ENCODE data around the gene CACHD1. TPM values are rescaled to one million over a fixed set of nuclear protein-coding genes. Genes with fewer than 3 reads are reported as not detected.
"Not testable (repeated sequence)": the region's sequence is repeated elsewhere in the genome, so short reads cannot be mapped to it uniquely, and the experiment has no call there.

Gene CACHD1
- polyA plus RNA-seq, 2 donors, result 1.6 to 2.9 TPM

DNA sequence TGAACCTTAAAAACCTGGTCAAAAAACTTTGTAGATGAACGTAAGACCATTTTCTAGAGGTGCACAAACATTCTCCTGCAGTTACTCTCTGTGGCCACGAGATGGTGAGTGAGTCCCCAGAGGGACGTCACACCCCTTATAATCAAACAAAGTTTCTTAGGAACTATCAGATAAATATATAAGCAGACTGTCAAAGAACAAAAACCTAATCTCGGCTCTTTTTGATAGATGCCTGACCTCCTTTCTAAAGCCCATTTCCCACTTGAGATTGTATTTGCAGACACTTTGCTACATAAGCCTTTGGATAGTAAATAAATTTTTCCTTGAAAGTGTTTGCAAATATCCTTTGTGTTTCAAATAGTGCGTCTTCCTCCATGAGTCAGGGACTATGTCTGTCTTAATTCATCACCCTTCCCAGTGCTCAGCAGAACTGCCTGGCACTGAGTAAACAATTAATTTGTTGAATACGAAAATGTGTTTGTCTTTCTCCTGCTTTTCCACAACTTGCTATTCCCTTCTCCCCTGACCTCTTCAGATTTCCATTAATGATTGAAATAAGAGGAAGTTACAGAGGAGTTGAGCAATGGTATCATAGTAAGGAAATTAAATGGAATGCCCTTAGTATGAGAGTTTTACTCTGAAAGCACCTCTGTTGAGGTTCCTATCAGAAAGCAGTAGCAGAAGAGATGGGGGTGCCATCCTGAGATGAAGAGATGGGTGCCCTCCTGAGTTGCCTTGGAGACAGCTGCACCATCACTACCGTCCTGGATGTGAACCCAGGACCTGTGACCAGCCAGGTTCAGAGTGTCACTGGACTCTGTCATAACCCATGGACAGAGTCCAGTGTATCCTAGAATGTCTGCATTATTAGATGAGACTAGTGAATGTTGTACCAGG, 217.1 kb downstream of the CACHD1 start:
- Histone ChIP-seq H3K4me1 (ENCODE audit: control insufficient read depth in 2 of 2, insufficient read depth in 2 of 2, low read length in 1 of 2) (no peaks in the 10 kb centered on the region), H3K27ac (ENCODE audit: low read depth in 2 of 2, low read length in 1 of 2) (no peak overlapping the region), H3K36me3 (ENCODE audit: control insufficient read depth in 2 of 2, insufficient read depth in 2 of 2, low read length in 1 of 2) (peaks cover 0 to 3% of the 10 kb centered on the region in 2 donors), H3K4me3 (ENCODE audit: low read depth in 1 of 2, low read length in 2 of 2) (no peak overlapping the region), H3K9me3 (ENCODE audit: control insufficient read depth in 2 of 2, insufficient read depth in 1 of 2, low read depth in 1 of 2, low read length in 1 of 2) (no peaks in the 10 kb centered on the region), H3K27me3 (ENCODE audit: control insufficient read depth in 1 of 2, insufficient read depth in 2 of 2, low read length in 2 of 2) (no peaks in the 10 kb centered on the region)
- 31 to 33% methylated on average over 7 of the region's 7 CpGs for WGBS, 2 donors

DNA sequence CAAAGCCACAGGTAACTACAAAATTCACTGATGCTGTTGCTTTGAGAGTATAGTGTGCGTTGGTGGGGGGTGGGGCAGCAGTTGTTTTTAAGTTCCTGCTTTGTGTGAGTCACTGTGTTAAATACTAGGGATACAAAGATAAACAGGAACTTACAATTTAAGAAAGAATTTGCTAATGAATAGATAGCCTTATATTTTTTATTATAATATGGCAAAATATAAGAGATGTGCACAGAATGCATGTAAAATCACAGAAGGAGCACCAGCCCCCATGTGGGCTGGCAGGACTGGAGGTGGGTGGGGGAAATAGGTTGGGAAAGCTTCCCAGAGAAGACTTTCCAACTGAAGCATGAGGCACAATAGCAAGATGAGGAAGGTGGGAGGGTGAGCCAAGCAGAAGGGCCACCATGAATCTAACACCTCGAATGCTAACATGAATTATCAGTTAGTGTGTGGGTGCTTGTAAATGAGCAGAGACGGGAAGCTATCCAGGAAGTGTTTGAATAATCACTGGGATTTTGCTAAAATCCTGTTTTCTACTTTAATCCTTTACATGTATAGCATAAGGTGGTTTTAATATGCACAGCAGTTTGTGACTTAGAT, 217.9 kb downstream of the CACHD1 start:
- Histone ChIP-seq H3K27ac (ENCODE audit: low read depth in 2 of 2, low read length in 1 of 2) (no peak overlapping the region), H3K9me3 (ENCODE audit: control insufficient read depth in 2 of 2, insufficient read depth in 1 of 2, low read depth in 1 of 2, low read length in 1 of 2) (no peaks in the 10 kb centered on the region), H3K4me1 (ENCODE audit: control insufficient read depth in 2 of 2, insufficient read depth in 2 of 2, low read length in 1 of 2) (no peaks in the 10 kb centered on the region), H3K36me3 (ENCODE audit: control insufficient read depth in 2 of 2, insufficient read depth in 2 of 2, low read length in 1 of 2) (no peaks in the 10 kb centered on the region), H3K27me3 (ENCODE audit: control insufficient read depth in 1 of 2, insufficient read depth in 2 of 2, low read length in 2 of 2) (no peaks in the 10 kb centered on the region), H3K4me3 (ENCODE audit: low read depth in 1 of 2, low read length in 2 of 2) (no peak overlapping the region)
- WGBS, 2 donors, result 64 to 65% methylated on average over 3 of the region's 3 CpGs

DNA sequence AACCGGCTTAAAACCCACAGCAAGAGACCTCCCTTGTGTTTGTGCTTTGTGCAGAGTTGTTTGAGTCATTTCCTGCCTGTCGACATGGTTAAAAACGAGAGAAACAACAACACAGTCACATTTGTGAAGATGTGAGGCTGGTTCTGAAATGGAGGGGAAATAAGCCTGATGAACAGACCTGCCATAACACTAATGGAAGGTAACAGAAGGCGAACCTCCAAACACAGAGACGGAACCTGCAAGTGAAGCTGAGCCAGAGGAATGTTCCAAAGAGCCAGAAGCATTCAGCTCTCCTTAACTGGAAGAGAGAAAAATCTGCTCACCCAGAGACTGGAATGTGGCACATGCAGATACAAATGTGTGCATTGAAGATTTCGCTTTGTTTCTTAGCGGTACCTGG, 221.7 kb downstream of the CACHD1 start:
- WGBS, 2 donors, result 63 to 64% methylated on average over 7 of the region's 7 CpGs
- Histone ChIP-seq H3K27ac (ENCODE audit: low read depth in 2 of 2, low read length in 1 of 2) (no peak overlapping the region), H3K36me3 (ENCODE audit: control insufficient read depth in 2 of 2, insufficient read depth in 2 of 2, low read length in 1 of 2) (no peaks in the 10 kb centered on the region), H3K4me3 (ENCODE audit: low read depth in 1 of 2, low read length in 2 of 2) (no peak overlapping the region), H3K27me3 (ENCODE audit: control insufficient read depth in 1 of 2, insufficient read depth in 2 of 2, low read length in 2 of 2) (no peaks in the 10 kb centered on the region), H3K4me1 (ENCODE audit: control insufficient read depth in 2 of 2, insufficient read depth in 2 of 2, low read length in 1 of 2) (no peaks in the 10 kb centered on the region), H3K9me3 (ENCODE audit: control insufficient read depth in 2 of 2, insufficient read depth in 1 of 2, low read depth in 1 of 2, low read length in 1 of 2) (no peaks in the 10 kb centered on the region)

DNA sequence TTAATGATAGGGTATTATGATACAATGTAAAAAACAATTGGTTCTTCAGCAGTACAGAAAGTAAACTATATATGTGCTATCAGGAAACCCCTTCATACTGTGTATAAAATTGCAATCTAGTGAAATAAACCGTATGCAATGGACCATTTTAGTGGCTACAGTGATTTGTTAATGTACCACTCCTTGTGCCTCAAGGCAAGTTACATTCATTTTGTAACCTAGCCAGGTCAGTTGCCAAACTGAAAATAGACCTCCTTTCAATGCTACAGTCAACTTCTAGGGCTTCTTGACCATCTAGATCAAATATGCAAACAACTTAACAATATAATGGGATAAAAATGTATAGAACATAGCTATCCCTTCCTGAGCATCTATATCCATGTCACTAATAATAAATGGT, 223.0 kb downstream of the CACHD1 start:
- Histone ChIP-seq H3K27me3 (ENCODE audit: control insufficient read depth in 1 of 2, insufficient read depth in 2 of 2, low read length in 2 of 2) (no peaks in the 10 kb centered on the region), H3K9me3 (ENCODE audit: control insufficient read depth in 2 of 2, insufficient read depth in 1 of 2, low read depth in 1 of 2, low read length in 1 of 2) (no peaks in the 10 kb centered on the region), H3K4me3 (ENCODE audit: low read depth in 1 of 2, low read length in 2 of 2) (no peak overlapping the region), H3K4me1 (ENCODE audit: control insufficient read depth in 2 of 2, insufficient read depth in 2 of 2, low read length in 1 of 2) (no peaks in the 10 kb centered on the region), H3K27ac (ENCODE audit: low read depth in 2 of 2, low read length in 1 of 2) (no peak overlapping the region), H3K36me3 (ENCODE audit: control insufficient read depth in 2 of 2, insufficient read depth in 2 of 2, low read length in 1 of 2) (no peaks in the 10 kb centered on the region)
- WGBS, 2 donors, result 0 to 18% methylated on average over 1 of the region's 1 CpG

DNA sequence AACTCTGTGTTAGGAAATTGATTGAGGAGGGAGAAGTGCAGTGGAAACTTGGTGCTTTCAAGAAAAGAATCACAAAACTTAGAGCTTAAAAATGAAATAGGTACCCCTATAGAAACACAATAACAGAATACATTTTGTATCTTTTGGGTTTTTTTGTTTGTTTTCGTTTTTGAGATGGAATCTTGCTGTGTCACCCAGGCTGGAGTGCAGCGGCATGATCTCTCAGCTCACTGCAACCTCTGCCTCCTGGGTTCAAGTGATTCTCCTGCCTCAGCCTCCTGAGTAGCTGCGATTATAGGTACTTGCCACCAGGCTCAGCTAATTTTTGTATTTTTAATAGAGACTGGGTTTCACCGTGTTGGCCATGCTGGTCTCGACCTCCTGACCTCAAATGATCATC, 223.5 kb downstream of the CACHD1 start:
- Histone ChIP-seq H3K27me3 (ENCODE audit: control insufficient read depth in 1 of 2, insufficient read depth in 2 of 2, low read length in 2 of 2) (no peaks in the 10 kb centered on the region), H3K9me3 (ENCODE audit: control insufficient read depth in 2 of 2, insufficient read depth in 1 of 2, low read depth in 1 of 2, low read length in 1 of 2) (no peaks in the 10 kb centered on the region)
- 84 to 85% methylated on average over 5 of the region's 5 CpGs for WGBS, 2 donors

DNA sequence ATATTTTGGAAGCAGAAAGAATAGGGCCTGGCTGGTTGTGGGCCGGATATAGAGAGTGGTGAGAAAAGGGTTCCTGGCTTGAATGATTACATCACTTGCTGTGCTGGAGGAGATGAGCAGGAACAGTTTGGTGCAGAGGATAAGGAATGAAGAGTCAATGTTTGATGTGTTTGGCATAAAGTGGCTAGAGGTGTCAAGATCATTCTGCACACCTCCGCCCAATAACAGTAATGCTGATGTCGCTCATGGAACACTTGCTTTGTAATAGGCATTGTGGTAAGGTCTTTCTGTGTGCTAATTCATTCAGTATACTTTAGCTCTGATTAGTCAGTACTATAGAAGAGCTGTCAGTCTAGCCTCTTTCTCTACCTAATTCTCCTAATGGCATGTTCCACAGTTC, 226.9 kb downstream of the CACHD1 start:
- Histone ChIP-seq H3K27ac (ENCODE audit: low read depth in 2 of 2, low read length in 1 of 2) (no peak overlapping the region), H3K9me3 (ENCODE audit: control insufficient read depth in 2 of 2, insufficient read depth in 1 of 2, low read depth in 1 of 2, low read length in 1 of 2) (no peaks in the 10 kb centered on the region), H3K27me3 (ENCODE audit: control insufficient read depth in 1 of 2, insufficient read depth in 2 of 2, low read length in 2 of 2) (no peaks in the 10 kb centered on the region), H3K4me1 (ENCODE audit: control insufficient read depth in 2 of 2, insufficient read depth in 2 of 2, low read length in 1 of 2) (no peaks in the 10 kb centered on the region), H3K4me3 (ENCODE audit: low read depth in 1 of 2, low read length in 2 of 2) (no peak overlapping the region), H3K36me3 (ENCODE audit: control insufficient read depth in 2 of 2, insufficient read depth in 2 of 2, low read length in 1 of 2) (no peaks in the 10 kb centered on the region)
- WGBS, 2 donors, result 93 to 98% methylated on average over 3 of the region's 3 CpGs

More for the DNA sequence above, 223.5 kb downstream of the CACHD1 start:
- H3K36me3 ChIP-seq (ENCODE audit: control insufficient read depth in 2 of 2, insufficient read depth in 2 of 2, low read length in 1 of 2), result no peaks in the 10 kb centered on the region
- H3K4me1 ChIP-seq (ENCODE audit: control insufficient read depth in 2 of 2, insufficient read depth in 2 of 2, low read length in 1 of 2), result no peaks in the 10 kb centered on the region
- no peak overlapping the region for H3K4me3 ChIP-seq (ENCODE audit: low read depth in 1 of 2, low read length in 2 of 2)
- H3K27ac ChIP-seq (ENCODE audit: low read depth in 2 of 2, low read length in 1 of 2), result no peak overlapping the region

DNA sequence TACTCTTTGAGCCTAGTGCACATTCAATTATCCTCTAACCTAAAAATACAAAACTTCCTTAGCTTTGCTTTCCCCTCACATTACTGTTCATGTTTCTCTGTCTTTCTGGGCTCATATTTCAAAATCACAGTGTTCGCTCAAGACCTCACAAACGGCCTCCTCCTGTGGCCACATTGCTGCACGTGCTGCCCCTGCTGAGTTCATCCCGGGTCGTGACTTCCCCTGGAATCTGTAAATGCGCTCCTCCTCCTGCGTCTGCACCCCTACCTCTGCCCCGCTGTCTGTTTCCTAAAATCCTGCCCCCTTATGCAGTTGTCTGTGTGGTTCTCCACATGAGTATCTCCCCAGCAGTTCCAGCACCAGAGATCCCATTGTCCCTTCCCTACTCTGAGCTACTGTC, 229.4 kb downstream of the CACHD1 start:
- WGBS, 2 donors, result 79 to 80% methylated on average over 8 of the region's 8 CpGs
- H3K27ac ChIP-seq (ENCODE audit: low read depth in 2 of 2, low read length in 1 of 2), result no peak overlapping the region
- H3K27me3 ChIP-seq (ENCODE audit: control insufficient read depth in 1 of 2, insufficient read depth in 2 of 2, low read length in 2 of 2), result no peaks in the 10 kb centered on the region
- no peaks in the 10 kb centered on the region for H3K36me3 ChIP-seq (ENCODE audit: control insufficient read depth in 2 of 2, insufficient read depth in 2 of 2, low read length in 1 of 2)
- H3K4me1 ChIP-seq (ENCODE audit: control insufficient read depth in 2 of 2, insufficient read depth in 2 of 2, low read length in 1 of 2), result no peaks in the 10 kb centered on the region
- H3K4me3 ChIP-seq (ENCODE audit: low read depth in 1 of 2, low read length in 2 of 2), result no peak overlapping the region
- no peaks in the 10 kb centered on the region for H3K9me3 ChIP-seq (ENCODE audit: control insufficient read depth in 2 of 2, insufficient read depth in 1 of 2, low read depth in 1 of 2, low read length in 1 of 2)

DNA sequence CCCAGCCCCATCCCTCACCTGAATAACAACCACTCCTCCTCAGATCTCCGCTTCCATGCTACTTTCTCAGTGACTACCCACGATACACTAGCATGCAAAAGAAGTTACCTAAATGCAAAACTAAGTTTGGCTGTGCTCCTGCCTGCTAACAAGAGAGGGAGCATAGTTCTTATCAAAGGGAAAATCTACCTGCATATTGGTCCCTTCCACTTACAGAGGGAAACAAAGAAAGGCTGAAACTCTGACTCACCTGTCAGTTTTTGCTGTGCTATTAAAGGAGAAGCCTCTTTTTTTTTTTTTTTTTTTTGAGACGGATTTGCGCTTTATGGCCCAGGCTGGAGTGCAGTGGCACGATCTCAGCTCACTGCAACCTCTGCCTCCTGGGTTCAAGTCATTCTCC, 231.1 kb downstream of the CACHD1 start:
- no peaks in the 10 kb centered on the region for H3K9me3 ChIP-seq (ENCODE audit: control insufficient read depth in 2 of 2, insufficient read depth in 1 of 2, low read depth in 1 of 2, low read length in 1 of 2)
- H3K27ac ChIP-seq (ENCODE audit: low read depth in 2 of 2, low read length in 1 of 2), result no peak overlapping the region
- H3K4me1 ChIP-seq (ENCODE audit: control insufficient read depth in 2 of 2, insufficient read depth in 2 of 2, low read length in 1 of 2), result no peaks in the 10 kb centered on the region
- WGBS, 2 donors, result 90 to 91% methylated on average over 5 of the region's 5 CpGs
- H3K36me3 ChIP-seq (ENCODE audit: control insufficient read depth in 2 of 2, insufficient read depth in 2 of 2, low read length in 1 of 2), result no peaks in the 10 kb centered on the region
- no peaks in the 10 kb centered on the region for H3K27me3 ChIP-seq (ENCODE audit: control insufficient read depth in 1 of 2, insufficient read depth in 2 of 2, low read length in 2 of 2)
- H3K4me3 ChIP-seq (ENCODE audit: low read depth in 1 of 2, low read length in 2 of 2), result no peak overlapping the region

DNA sequence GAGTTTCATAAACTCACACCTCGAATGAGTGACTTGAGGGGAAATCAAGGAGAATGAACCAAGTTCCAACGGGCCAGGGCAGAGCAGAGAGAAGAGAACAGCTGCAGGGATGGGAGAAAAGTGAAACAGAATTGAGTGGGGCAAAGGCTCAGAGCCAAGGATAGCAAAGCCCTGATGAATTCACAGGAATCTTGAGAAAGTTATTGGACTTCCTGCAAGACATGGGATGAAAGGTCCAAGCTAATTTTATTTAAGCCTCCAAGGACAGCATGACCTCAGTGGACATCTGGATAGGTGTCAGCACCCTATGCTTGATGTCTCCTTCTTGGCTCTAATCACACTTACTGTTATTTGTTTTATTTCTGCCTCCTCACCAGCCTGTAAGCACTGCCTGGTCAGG, 232.0 kb downstream of the CACHD1 start:
- Histone ChIP-seq H3K4me3 (ENCODE audit: low read depth in 1 of 2, low read length in 2 of 2) (no peak overlapping the region), H3K27me3 (ENCODE audit: control insufficient read depth in 1 of 2, insufficient read depth in 2 of 2, low read length in 2 of 2) (no peaks in the 10 kb centered on the region), H3K27ac (ENCODE audit: low read depth in 2 of 2, low read length in 1 of 2) (no peak overlapping the region), H3K36me3 (ENCODE audit: control insufficient read depth in 2 of 2, insufficient read depth in 2 of 2, low read length in 1 of 2) (no peaks in the 10 kb centered on the region), H3K9me3 (ENCODE audit: control insufficient read depth in 2 of 2, insufficient read depth in 1 of 2, low read depth in 1 of 2, low read length in 1 of 2) (no peaks in the 10 kb centered on the region), H3K4me1 (ENCODE audit: control insufficient read depth in 2 of 2, insufficient read depth in 2 of 2, low read length in 1 of 2) (no peaks in the 10 kb centered on the region)
- 43 to 51% methylated on average over 2 of the region's 2 CpGs for WGBS, 2 donors

DNA sequence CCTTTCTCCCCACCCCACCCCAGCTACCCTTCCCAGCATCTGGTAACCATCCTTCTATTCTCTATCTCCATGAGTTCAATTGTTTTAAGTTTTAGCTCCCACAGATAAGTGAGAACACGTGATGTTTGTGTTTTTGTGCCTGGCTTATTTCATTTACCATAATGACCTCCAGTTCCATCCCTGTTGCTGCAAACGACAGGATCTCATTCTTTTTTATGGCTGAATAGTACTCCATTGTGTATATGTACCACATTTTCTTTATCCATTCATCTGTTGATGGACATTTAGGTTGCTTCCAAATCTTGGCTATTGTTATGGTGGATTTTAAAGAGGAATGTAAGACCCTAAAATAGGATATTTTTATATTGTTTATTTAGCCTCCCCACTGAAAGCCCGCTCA, 232.7 kb downstream of the CACHD1 start:
- 86 to 89% methylated on average over 3 of the region's 3 CpGs for WGBS, 2 donors

More for the DNA sequence above, 232.7 kb downstream of the CACHD1 start:
- not testable (repeated sequence) for H3K4me3 ChIP-seq (ENCODE audit: low read depth in 1 of 2, low read length in 2 of 2); H3K27ac ChIP-seq (ENCODE audit: low read depth in 2 of 2, low read length in 1 of 2); H3K4me1 ChIP-seq (ENCODE audit: control insufficient read depth in 2 of 2, insufficient read depth in 2 of 2, low read length in 1 of 2); H3K27me3 ChIP-seq (ENCODE audit: control insufficient read depth in 1 of 2, insufficient read depth in 2 of 2, low read length in 2 of 2); H3K36me3 ChIP-seq (ENCODE audit: control insufficient read depth in 2 of 2, insufficient read depth in 2 of 2, low read length in 1 of 2); H3K9me3 ChIP-seq (ENCODE audit: control insufficient read depth in 2 of 2, insufficient read depth in 1 of 2, low read depth in 1 of 2, low read length in 1 of 2)
